GM18505 (cell line): ENCODE data around the gene DOCK1.

Source experiments
- ATAC-seq: cut with Tn5 transposase; IDR thresholded peaks from one replicate; pipeline ENCODE4 v1.9.1; 2021; ENCODE audit not compliant: unreplicated experiment
- POLR2A ChIP-seq: IDR thresholded peaks from 4 replicates; pipeline ENCODE4 v1.6.1; 2011; ENCODE audit warnings: borderline replicate concordance; ENCODE audit not compliant: insufficient read depth, insufficient read length; ENCODE audit errors: extremely low read depth

DOCK1 gene

GRCh38 chr10:127456122-127456521 is 550.9 kb downstream of the DOCK1 start:
- ATAC-seq: no peak
- TF ChIP-seq POLR2A: no peak

- no peak for TF ChIP-seq POLR2A
- no peak for ATAC-seq
Measured at GRCh38 chr10:127458016-127458810, 553.0 kb downstream of the DOCK1 start.

- TF ChIP-seq POLR2A: no peak
- ATAC-seq: no peak
Measured at GRCh38 chr10:127458829-127459228, 553.6 kb downstream of the DOCK1 start.

- no peak for TF ChIP-seq POLR2A
- ATAC-seq: no peak
Measured at GRCh38 chr10:127459918-127460317, 554.7 kb downstream of the DOCK1 start.

- no peak for TF ChIP-seq POLR2A
- no peak for ATAC-seq
Measured at GRCh38 chr10:127462643-127463295, 557.5 kb downstream of the DOCK1 start.

GRCh38 chr10:127463548-127463947 is 558.3 kb downstream of the DOCK1 start:
- no peak for TF ChIP-seq POLR2A
- no peak for ATAC-seq

- no peak for TF ChIP-seq POLR2A
- no peak for ATAC-seq
Measured at GRCh38 chr10:127464561-127464960, 559.3 kb downstream of the DOCK1 start.

- ATAC-seq: no peak
- no peak for TF ChIP-seq POLR2A
Measured at GRCh38 chr10:127467811-127468210, 562.6 kb downstream of the DOCK1 start.

- no peak for ATAC-seq
- no peak for TF ChIP-seq POLR2A
Measured at GRCh38 chr10:127468632-127469031, 563.4 kb downstream of the DOCK1 start.

- TF ChIP-seq POLR2A: no peak
- no peak for ATAC-seq
Measured at GRCh38 chr10:127470911-127471310, 565.7 kb downstream of the DOCK1 start.

GRCh38 chr10:127472976-127473375 is 567.7 kb downstream of the DOCK1 start:
- no peak for ATAC-seq
- TF ChIP-seq POLR2A: no peak

- no peak for ATAC-seq
- no peak for TF ChIP-seq POLR2A
Measured at GRCh38 chr10:127474501-127474900, 569.3 kb downstream of the DOCK1 start.

- TF ChIP-seq POLR2A: no peak
- no peak for ATAC-seq
Measured at GRCh38 chr10:127485153-127485857, 580.1 kb downstream of the DOCK1 start.
